A673 (cell line): ENCODE data around the gene PRC1. TPM values are rescaled to one million over a fixed set of nuclear protein-coding genes. Genes with fewer than 3 reads are reported as not detected.

ENCODE experiments used
- BruUV-seq: library from RNA; stranded (reverse); fragments of 400-500 nt; replicated peaks from 2 replicates; lab custom pipeline; 2021; lab: Mats Ljungman, UMichigan
- CTCF ChIA-PET: fragments of 300-600 bp; sonication (Branson Sonifier 250); formaldehyde crosslinking; loops from one replicate; lab custom pipeline; 2022; ENCODE audit warnings: antibody characterized with exemption; lab: Charles Lee
- POLR2A ChIA-PET: fragments of 300-600 bp; sonication (Branson Sonifier 250); formaldehyde crosslinking; loops from one replicate; lab custom pipeline; 2022; ENCODE audit warnings: antibody characterized with exemption; ENCODE audit not compliant: low non-redundant PET; lab: Charles Lee
- DNase-seq: peaks from one replicate; pipeline ENCODE4 v3.0.0-alpha.2; 2015; ENCODE audit warnings: low spot score
- H3K27ac ChIP-seq: fragments of 200-600 bp; sonication (generic); 2 replicates; pipeline ENCODE4 v1.5.1; 2016; ENCODE audit warnings: mixed run types, low read depth, mild to moderate bottlenecking, mixed read lengths, antibody characterized with exemption, low read length; ENCODE audit not compliant: poor library complexity, severe bottlenecking
- H3K27me3 ChIP-seq: fragments of 200-600 bp; sonication (generic); replicated peaks from 2 replicates; pipeline ENCODE4 v1.6.1; 2017; ENCODE audit warnings: mixed run types, low read depth, mild to moderate bottlenecking, mixed read lengths, antibody characterized with exemption, low read length; ENCODE audit not compliant: insufficient read depth, poor library complexity
- H3K36me3 ChIP-seq: fragments of 200-600 bp; sonication (generic); 2 replicates; pipeline ENCODE4 v1.6.1; 2016; ENCODE audit warnings: mixed run types, mild to moderate bottlenecking, mixed read lengths, antibody characterized with exemption, low read length; ENCODE audit not compliant: insufficient read depth, poor library complexity, severe bottlenecking
- H3K4me1 ChIP-seq: fragments of 200-600 bp; sonication (generic); 2 replicates; pipeline ENCODE4 v1.6.1; 2017; ENCODE audit warnings: mixed run types, mild to moderate bottlenecking, mixed read lengths, antibody characterized with exemption, low read length; ENCODE audit not compliant: insufficient read depth, poor library complexity, severe bottlenecking
- H3K4me3 ChIP-seq: fragments of 200-600 bp; sonication (generic); 2 replicates; pipeline ENCODE4 v1.5.1; 2016; ENCODE audit warnings: low read depth, mixed run types, mild to moderate bottlenecking, mixed read lengths, low read length; ENCODE audit not compliant: poor library complexity, severe bottlenecking
- H3K9me3 ChIP-seq: fragments of 200-600 bp; sonication (generic); 2 replicates; pipeline ENCODE4 v1.6.1; 2016; ENCODE audit warnings: mixed run types, low read depth, mild to moderate bottlenecking, mixed read lengths, antibody characterized with exemption, low read length; ENCODE audit not compliant: poor library complexity, severe bottlenecking
- EZH2 ChIP-seq: fragments of 200-600 bp; sonication (generic); IDR thresholded peaks from 2 replicates; pipeline ENCODE4 v1.6.1; 2017; ENCODE audit warnings: borderline replicate concordance, low read depth, mild to moderate bottlenecking, mixed read lengths, antibody characterized with exemption, low read length; ENCODE audit not compliant: poor library complexity, severe bottlenecking
- intact Hi-C: fragments of 100-400 bp; cut with micrococcal nuclease; formaldehyde crosslinking; loops from one replicate; pipeline ENCODE4 v1.10.0; 2022; ENCODE audit not compliant: unreplicated experiment
- total RNA-seq: library from RNA; stranded (reverse); gene quantifications from 2 replicates; pipeline ENCODE4 v1.2.3, GENCODE V29; 2021
- TF ChIP-seq, protein P1 (sequence below): fragments of 300-800, 200-600 bp; sonication (generic); conservative IDR thresholded peaks from 2 replicates; pipeline ENCODE4 v1.5.1; 2017; ENCODE audit warnings: low read depth, mild to moderate bottlenecking, antibody characterized with exemption, low read length, moderate library complexity, mixed read lengths

PRC1 gene
- total RNA-seq, 1 experiment from 2014 or later: 339 TPM

DNA sequence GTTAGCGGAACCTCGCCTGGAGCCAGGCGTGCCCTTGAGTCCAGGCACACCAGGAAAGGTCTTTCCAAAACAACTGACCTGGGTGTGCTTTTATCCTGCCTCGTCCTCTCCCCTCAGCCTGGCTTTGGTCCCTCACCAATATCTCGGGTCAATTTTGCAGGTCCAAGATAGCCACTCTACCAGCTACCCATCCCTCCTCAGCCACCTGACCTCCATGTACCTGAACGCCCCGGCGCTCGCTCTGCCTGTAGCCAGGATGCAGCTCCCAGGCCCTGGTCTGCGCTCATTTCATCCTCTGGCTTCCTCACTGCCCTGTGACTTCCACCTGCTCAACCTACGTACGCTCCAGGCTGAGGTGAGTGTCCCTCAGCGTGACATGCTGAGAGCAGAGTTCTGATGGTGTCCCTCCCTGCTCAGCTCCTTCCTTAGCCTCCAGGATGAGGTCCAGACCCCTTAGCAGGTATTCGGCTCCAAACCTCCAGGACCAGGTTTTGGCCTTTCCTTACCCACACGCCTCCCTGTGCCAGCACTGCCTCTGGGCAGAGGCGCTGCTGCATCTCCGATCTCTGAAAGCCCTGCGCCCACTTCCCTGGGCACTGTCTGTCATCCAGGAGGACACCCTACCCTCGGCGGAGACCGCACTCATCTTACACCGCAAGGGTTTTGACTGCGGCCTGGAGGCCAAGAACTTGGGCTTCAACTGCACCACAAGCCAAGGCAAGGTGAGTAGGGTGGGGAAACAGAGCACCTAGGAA, 76.1 kb downstream of the PRC1 start:
- BruUV-seq: no TSS peak
- Histone ChIP-seq H3K4me3 (no peak overlapping the region), H3K4me1 (no peaks in the 10 kb centered on the region), H3K9me3 (no peaks in the 10 kb centered on the region), H3K36me3 (peaks cover 64% of the 10 kb centered on the region), H3K27ac (no peak overlapping the region), H3K27me3 (no peaks in the 10 kb centered on the region)
- DNase-seq: no peak
- CTCF ChIA-PET: no interaction called here
- no peak for TF ChIP-seq EZH2
- TF ChIP-seq, protein P1, sequence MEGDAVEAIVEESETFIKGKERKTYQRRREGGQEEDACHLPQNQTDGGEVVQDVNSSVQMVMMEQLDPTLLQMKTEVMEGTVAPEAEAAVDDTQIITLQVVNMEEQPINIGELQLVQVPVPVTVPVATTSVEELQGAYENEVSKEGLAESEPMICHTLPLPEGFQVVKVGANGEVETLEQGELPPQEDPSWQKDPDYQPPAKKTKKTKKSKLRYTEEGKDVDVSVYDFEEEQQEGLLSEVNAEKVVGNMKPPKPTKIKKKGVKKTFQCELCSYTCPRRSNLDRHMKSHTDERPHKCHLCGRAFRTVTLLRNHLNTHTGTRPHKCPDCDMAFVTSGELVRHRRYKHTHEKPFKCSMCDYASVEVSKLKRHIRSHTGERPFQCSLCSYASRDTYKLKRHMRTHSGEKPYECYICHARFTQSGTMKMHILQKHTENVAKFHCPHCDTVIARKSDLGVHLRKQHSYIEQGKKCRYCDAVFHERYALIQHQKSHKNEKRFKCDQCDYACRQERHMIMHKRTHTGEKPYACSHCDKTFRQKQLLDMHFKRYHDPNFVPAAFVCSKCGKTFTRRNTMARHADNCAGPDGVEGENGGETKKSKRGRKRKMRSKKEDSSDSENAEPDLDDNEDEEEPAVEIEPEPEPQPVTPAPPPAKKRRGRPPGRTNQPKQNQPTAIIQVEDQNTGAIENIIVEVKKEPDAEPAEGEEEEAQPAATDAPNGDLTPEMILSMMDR: no peak
- POLR2A ChIA-PET: no interaction called here
- intact Hi-C loops: no loop called here

GRCh38 chr15:90917569-90917968, 76.8 kb downstream of the PRC1 start:
- no peak for DNase-seq
- no peak for TF ChIP-seq EZH2
- TF ChIP-seq, protein P1: no peak
- no TSS peak for BruUV-seq
- ChIA-PET CTCF (no interaction called here), POLR2A (no interaction called here)
- no peak overlapping the region for H3K27ac ChIP-seq
- peaks cover 71% of the 10 kb centered on the region for H3K36me3 ChIP-seq
- no peak overlapping the region for H3K4me3 ChIP-seq
- no peaks in the 10 kb centered on the region for H3K27me3 ChIP-seq
- no peaks in the 10 kb centered on the region for H3K9me3 ChIP-seq
- intact Hi-C loops: no loop called here
- no peaks in the 10 kb centered on the region for H3K4me1 ChIP-seq

DNA sequence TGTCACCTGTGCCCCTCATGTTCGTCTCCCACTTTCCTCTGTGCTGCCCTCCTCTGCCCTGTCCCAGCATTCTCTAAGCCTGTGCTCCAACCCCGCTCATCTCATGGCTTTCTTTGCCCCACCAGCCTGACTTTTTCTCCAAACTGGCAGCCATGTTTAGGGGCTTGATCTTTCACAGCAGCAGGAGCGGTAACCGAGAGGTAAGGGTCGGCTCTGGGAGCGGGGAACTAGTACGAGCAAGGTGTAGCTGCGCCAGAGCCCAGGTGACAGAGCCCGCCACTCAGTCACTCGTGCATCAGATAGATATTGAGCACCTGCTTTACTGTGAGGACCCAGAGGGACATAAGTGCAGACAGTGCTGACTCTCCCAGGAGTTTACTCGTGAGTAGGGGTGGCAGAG, 77.9 kb downstream of the PRC1 start:
- intact Hi-C loops: no loop called here
- CTCF ChIA-PET: no interaction called here
- no peak for DNase-seq
- H3K9me3 ChIP-seq: no peaks in the 10 kb centered on the region
- no peak overlapping the region for H3K27ac ChIP-seq
- TF ChIP-seq EZH2: no peak
- TF ChIP-seq, protein P1: no peak
- POLR2A ChIA-PET: no interaction called here
- H3K4me1 ChIP-seq: no peaks in the 10 kb centered on the region
- peaks cover 79% of the 10 kb centered on the region for H3K36me3 ChIP-seq
- no peak overlapping the region for H3K4me3 ChIP-seq
- BruUV-seq: no TSS peak
- no peaks in the 10 kb centered on the region for H3K27me3 ChIP-seq

Other genes with a start within 250 kb of the PRC1 start
- 59.0 and 63.4 TPM in 2 replicates for gene FURIN, start 125.9 kb downstream of the PRC1 start, total RNA-seq
- gene FES, start 110.0 kb downstream of the PRC1 start, total RNA-seq: 1.3 and 3.8 TPM in 2 replicates
- gene MAN2A2, start 91.2 kb downstream of the PRC1 start, total RNA-seq: 75.7 and 91.3 TPM in 2 replicates
- 22.6 and 23.9 TPM in 2 replicates for gene HDDC3, start 62.0 kb downstream of the PRC1 start, total RNA-seq
- gene UNC45A, start 59.2 kb downstream of the PRC1 start, total RNA-seq: 74.4 and 77.7 TPM in 2 replicates
- gene RCCD1, start 39.7 kb downstream of the PRC1 start, total RNA-seq: 28.8 and 39.5 TPM in 2 replicates
- gene VPS33B, start 28.1 kb upstream of the PRC1 start, total RNA-seq: 17.7 and 19.5 TPM in 2 replicates
- gene SV2B, start 105.7 kb upstream of the PRC1 start, total RNA-seq: 3.5 and 3.9 TPM in 2 replicates